SU-DHL-6 (cell line): ENCODE measurements around the gene MOB1A.

Experiments
- CTCF ChIP-seq: fragments of 200-600 bp; sonication (generic); IDR thresholded peaks from one replicate; pipeline ENCODE4 v1.5.1; 2017; ENCODE audit warnings: antibody characterized with exemption, mild to moderate bottlenecking, low read length, moderate library complexity; ENCODE audit not compliant: insufficient read depth, poor library complexity, severe bottlenecking
- EZH2phosphoT487 ChIP-seq: fragments of 200-600 bp; sonication (generic), shearing (Covaris generic); conservative IDR thresholded peaks from 2 replicates; pipeline ENCODE4 v1.6.1; 2018; ENCODE audit warnings: mild to moderate bottlenecking, antibody characterized with exemption, low read length, moderate library complexity, mixed read lengths

GRCh38 chr2:74199871-74200305, 21.2 kb upstream of the MOB1A start:
- TF ChIP-seq CTCF: no peak
- TF ChIP-seq EZH2phosphoT487: no peak
